Adipose tissue (tissue), 3 donors: ENCODE measurements around the gene NR2C2. TPM values are rescaled to one million over a fixed set of nuclear protein-coding genes. Genes with fewer than 3 reads are reported as not detected.
A peak's percentile ranks its signal among the peaks of the same experiment; 100 is the strongest.

ENCODE experiments used
- H3K27ac ChIP-seq: one replicate; pipeline ENCODE4 v1.5.1; 2013; ENCODE audit warnings: low read depth, low read length
- WGBS, 3 donors: extraction: QIAGEN DNeasy Blood & Tissue Kit; methylation state at CpG; one replicate each; pipeline ENCODE4 v1.1.7; 2013; 5-methylcytosine and 5-hydroxymethylcytosine counted together
- polyA plus RNA-seq, 3 donors: library from polyadenylated mRNA; stranded (reverse); fragments of 200-250 nt; gene quantifications; one replicate each; pipeline ENCODE4 v1.2.3, GENCODE V29; 2013
- donor health status: healthy with polysubstance abuse.
- donor health status: Bipolar disorder and iron deficiency.
- donor health status: healthy.

Gene NR2C2
- polyA plus RNA-seq, 3 donors: 4.8 to 7.9 (median 7.3) TPM

DNA sequence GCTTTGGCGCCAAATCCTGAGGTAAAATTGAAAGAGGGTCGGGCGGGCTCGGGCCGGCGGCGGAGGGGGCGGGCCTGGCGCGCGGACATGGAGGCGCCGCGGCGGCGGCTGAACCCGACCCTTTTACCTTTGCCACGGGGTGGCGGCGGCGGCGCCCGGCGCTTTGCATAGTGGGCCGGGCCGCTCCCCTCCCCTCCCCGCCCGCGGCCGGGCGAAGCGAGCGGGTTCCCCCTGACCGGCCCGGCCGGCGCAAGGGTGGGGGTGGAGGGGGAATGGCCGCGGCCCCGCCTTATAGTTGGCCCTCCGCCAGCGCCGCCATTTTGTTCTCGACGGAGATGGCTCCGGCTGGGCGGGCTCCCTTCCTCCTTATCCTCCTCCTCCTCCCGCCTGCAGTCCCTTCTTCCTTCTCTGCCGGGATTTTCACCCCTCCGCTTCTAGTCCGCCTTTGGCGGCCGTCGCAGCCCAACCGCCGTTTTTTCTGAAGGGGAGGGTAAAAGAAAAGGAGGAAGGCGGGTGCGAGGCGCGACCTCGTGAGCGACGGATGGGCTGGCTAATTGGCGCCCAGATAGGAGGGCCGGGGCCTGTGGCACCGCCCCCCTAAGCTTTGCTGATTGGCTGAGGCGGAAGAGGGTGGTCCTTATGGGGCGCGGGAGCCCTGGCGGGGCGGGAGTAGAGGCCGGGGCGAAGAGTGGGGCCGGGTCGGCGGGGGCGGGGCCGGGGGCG is 664 bp downstream of the NR2C2 start:
- H3K27ac ChIP-seq: peak overlapping the region; percentile 89
- 1% methylated on average over 40 to 79 of the region's 79 CpGs for WGBS, 3 donors

- H3K27ac ChIP-seq: no peak overlapping the region
- WGBS, 3 donors: 2 to 3% (median 3%) methylated on average over 23 to 26 of the region's 26 CpGs
These were observed 1.2 kb downstream of the NR2C2 start for GRCh38 chr3:14948609-14949038.

DNA sequence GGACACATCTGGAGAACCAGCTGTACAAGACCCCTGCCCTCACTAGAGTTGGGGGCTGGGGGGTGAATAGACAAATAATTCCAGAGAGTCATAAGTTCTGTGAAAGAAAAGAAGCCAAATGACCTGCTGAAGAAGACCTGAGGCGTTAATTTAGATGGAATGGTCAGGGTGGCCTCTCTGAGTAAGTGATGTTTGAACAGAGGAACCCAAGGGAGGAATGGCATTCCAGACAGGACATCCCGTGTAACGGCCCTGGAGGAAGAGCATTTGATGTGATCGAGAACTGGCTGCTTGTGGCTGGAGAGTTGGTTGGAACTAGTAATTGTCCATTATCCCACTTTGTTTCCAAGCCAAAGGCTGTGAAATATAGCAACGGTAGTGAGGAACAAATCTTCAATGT is 1.7 kb downstream of the NR2C2 start:
- 33 to 42% (median 35%) methylated on average over 5 of the region's 5 CpGs for WGBS, 3 donors

GRCh38 chr3:14950274-14950673 is 2.9 kb downstream of the NR2C2 start:
- WGBS, 3 donors: 62 to 79% (median 71%) methylated on average over 2 of the region's 2 CpGs
- no peak overlapping the region for H3K27ac ChIP-seq

More for the DNA sequence above, 1.7 kb downstream of the NR2C2 start:
- H3K27ac ChIP-seq: no peak overlapping the region

DNA sequence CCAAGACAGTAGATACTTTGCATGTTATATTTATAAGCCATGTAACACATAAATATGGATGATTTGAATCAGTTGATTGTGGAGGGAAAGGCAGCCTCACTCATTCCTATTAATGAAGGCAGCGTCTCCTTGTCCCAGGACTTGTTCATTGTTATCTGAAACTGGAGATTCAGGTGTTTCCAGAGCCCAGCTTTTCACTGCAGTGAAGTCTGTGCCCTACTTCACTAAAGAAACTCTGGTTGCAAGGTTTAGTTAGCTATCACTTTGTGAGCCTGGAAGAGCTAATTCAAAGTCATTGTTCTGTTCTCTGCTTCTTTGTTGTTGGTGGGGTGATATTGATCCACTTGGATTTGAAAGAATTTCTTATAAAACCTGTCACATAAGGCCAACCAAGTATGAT is 9.8 kb downstream of the NR2C2 start:
- no peak overlapping the region for H3K27ac ChIP-seq
- WGBS, 3 donors: 50 to 100% (median 96%) methylated on average over 1 of the region's 1 CpG

- no peak overlapping the region for H3K27ac ChIP-seq
- WGBS, 3 donors: 27 to 34% (median 28%) methylated on average over 1 of the region's 1 CpG
These were observed 10.5 kb downstream of the NR2C2 start for GRCh38 chr3:14957925-14958324.

DNA sequence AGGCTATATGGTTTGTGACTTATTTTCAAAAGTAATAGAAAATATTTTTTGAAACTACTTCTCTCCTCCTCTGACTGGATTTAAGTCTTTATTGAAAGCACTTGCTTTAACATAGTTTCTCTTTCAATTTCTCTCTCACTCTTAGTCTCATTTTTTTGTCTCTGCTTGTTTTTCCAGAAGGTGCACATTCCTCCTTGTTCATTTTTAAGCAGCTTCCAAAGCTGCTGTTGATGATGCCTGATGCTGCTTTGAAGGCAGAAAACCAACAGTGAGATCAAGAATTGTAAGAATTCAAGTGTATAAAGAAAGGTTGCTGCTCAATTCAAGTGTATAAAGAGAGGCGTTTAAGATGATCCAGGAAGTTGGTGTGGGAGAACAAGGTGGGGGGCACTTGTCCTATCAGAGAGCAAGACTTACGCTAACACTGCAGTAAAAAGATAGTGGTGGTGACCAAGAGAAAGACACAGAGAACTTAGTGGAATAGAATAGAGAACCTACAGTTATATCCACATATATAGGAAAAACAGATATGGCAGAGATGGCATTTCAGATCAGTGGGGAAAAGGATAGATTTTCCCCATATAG is 12.1 kb downstream of the NR2C2 start:
- WGBS, 3 donors: 62 to 81% (median 69%) methylated on average over 2 of the region's 2 CpGs
- no peak overlapping the region for H3K27ac ChIP-seq

DNA sequence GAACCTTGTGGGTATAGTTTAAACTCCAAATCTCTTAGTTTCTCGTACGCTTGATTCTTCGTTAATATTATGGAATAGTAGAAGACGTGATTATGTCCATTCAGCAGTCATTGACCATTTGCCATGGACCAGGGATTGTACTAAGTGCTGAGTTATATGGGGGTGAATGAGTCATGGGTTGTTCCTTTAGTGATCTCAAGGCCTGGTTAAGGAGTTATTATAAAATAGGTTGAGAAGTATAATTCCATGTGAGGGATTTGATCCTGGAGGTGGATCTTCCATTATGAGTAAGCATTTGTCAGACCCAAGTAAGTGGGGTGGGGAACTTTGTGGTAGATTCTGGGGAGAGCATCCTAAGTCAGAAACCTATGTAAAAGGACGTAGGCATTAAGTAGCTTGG is 15.4 kb downstream of the NR2C2 start:
- no peak overlapping the region for H3K27ac ChIP-seq
- 94 to 97% (median 97%) methylated on average over 5 of the region's 5 CpGs for WGBS, 3 donors

DNA sequence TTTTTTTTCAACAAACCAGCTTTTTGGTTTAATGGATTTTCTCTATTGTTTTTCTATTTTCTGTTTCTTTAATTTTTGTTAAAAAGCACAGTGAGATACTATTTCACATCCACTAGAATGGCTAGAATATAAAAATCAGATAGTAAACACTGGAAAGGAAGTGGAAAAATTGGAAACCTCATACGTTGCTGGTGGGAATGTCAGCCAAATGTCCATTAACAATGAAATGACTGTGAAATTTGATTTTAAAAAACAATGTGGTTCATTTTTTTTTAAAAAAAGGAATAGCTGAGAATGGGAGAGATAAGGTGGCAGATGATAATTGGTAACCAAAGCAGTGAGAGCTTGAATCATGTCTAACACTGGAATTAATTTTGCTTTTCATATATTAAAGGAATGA is 19.9 kb downstream of the NR2C2 start:
- 52 to 64% (median 61%) methylated on average over 1 of the region's 1 CpG for WGBS, 3 donors
- H3K27ac ChIP-seq: no peak overlapping the region

GRCh38 chr3:14969671-14970070 is 22.3 kb downstream of the NR2C2 start:
- WGBS, 3 donors: 91 to 100% (median 98%) methylated on average over 1 of the region's 1 CpG
- H3K27ac ChIP-seq: no peak overlapping the region

DNA sequence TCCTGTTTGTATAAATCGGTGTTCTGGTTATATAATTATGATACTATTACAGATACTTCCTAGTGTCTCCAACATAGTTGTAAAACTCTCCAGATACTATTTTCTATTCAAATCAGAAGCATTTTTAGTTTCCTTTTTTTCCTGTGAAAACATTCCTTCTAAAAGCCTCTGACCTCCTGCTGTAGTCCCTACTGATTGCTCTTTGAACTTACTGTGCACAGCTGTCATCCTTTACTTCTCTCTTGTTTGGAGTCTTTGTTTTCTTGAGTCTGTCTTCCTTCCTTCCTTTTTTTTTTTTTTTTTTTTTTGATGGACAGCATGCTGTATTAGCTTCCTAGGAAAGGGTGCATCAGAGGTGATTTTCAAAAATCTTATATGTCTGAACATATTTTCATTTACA is 28.9 kb downstream of the NR2C2 start:
- 38 to 59% (median 42%) methylated on average over 1 of the region's 1 CpG for WGBS, 3 donors
- H3K27ac ChIP-seq: no peak overlapping the region

- no peak overlapping the region for H3K27ac ChIP-seq
- 64 to 92% (median 78%) methylated on average over 4 of the region's 4 CpGs for WGBS, 3 donors
These were observed 33.3 kb downstream of the NR2C2 start for GRCh38 chr3:14980689-14981088.

GRCh38 chr3:14984581-14985113 is 37.3 kb downstream of the NR2C2 start:
- no peak overlapping the region for H3K27ac ChIP-seq
- 98% methylated on average over 3 of the region's 3 CpGs for WGBS, 3 donors

GRCh38 chr3:14988988-14989394 is 41.6 kb downstream of the NR2C2 start:
- WGBS, 3 donors: 87 to 96% (median 93%) methylated on average over 3 of the region's 3 CpGs
- no peak overlapping the region for H3K27ac ChIP-seq

GRCh38 chr3:14989943-14990779 is 42.8 kb downstream of the NR2C2 start:
- H3K27ac ChIP-seq: no peak overlapping the region
- WGBS, 3 donors: 51 to 54% (median 52%) methylated on average over 3 of the region's 3 CpGs

- 56 to 66% (median 58%) methylated on average over 2 of the region's 2 CpGs for WGBS, 3 donors
- H3K27ac ChIP-seq: no peak overlapping the region
These were observed 43.4 kb downstream of the NR2C2 start for GRCh38 chr3:14990780-14991148.

GRCh38 chr3:14991151-14991742 is 43.9 kb downstream of the NR2C2 start:
- H3K27ac ChIP-seq: no peak overlapping the region
- 68 to 86% (median 77%) methylated on average over 1 of the region's 1 CpG for WGBS, 3 donors

DNA sequence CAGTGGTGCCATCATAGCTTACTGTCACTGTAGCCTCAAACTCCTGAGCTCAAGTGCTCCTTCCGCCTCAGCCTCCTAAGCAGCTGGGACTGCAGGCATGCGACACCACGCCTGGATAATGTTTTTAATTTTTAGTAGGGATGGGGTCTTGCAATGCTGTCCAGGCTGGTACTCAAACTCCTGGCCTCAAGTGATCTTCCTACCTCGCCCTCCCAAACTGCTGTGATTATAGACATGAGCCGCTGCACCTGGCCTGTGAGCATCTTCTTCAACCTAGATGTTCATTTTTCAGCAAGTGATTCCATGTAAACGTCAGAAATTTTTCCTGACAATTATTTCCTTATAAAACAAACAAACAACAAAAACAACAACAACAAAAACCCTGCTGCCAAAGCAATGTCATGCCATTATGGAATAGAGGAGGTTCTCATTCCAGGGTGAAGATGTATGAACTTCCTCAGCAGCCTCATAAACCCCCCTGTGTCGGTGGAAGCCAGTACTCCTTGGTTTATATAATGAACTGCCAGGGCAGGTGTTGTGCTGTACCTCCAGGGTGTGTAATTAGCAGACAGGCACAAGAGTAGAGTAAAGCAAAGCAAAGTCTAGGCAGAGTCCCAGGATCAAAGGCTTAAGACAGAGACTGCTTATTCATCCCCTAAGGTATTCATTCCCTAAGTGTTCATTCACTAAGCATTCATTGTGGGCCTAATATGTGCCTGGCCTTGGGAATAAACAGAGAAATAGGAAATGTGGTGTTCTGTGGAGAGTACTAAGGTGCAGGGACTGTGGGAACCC is 44.6 kb downstream of the NR2C2 start:
- H3K27ac ChIP-seq: no peak overlapping the region
- 90 to 95% (median 91%) methylated on average over 7 of the region's 7 CpGs for WGBS, 3 donors
